Measurements from ENCODE around the gene FAM222A. TPM values are rescaled to one million over a fixed set of nuclear protein-coding genes. Genes with fewer than 3 reads are reported as not detected.

Gene FAM222A
- total RNA-seq, 1 experiment from 2014 or later, result 1.6 TPM

DNA sequence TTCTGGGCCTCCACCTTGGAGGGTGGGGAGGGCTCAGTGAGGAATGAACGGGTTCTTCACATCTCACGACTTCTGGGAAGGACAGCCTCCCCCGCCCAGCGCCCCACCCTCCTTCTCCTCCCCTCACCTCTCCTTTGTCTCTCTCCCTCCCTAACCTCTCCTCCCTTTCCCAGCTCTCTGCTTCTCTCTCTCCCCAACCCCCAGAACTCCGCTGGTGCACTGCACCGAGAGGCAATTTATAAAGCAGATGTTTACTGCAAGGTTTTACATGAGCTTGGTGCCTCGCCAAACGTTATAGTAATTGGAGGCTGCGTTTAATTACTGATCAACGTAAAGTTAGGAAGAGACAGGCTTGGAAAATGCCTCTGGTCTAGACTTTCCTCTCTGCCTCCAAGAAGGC, 42.9 kb upstream of the FAM222A start:
- no peak for TF ChIP-seq ZNF121 (CRISPR knock-in tag; IDR thresholded peaks at IDR 0.05)
- no peak for TF ChIP-seq RORB (CRISPR knock-in tag; IDR thresholded peaks at IDR 0.05)
- no peak for TF ChIP-seq MXD4 (CRISPR knock-in tag; IDR thresholded peaks at IDR 0.05; ENCODE audit: borderline replicate concordance)
- TF ChIP-seq, protein P1, sequence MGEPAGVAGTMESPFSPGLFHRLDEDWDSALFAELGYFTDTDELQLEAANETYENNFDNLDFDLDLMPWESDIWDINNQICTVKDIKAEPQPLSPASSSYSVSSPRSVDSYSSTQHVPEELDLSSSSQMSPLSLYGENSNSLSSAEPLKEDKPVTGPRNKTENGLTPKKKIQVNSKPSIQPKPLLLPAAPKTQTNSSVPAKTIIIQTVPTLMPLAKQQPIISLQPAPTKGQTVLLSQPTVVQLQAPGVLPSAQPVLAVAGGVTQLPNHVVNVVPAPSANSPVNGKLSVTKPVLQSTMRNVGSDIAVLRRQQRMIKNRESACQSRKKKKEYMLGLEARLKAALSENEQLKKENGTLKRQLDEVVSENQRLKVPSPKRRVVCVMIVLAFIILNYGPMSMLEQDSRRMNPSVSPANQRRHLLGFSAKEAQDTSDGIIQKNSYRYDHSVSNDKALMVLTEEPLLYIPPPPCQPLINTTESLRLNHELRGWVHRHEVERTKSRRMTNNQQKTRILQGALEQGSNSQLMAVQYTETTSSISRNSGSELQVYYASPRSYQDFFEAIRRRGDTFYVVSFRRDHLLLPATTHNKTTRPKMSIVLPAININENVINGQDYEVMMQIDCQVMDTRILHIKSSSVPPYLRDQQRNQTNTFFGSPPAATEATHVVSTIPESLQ (CRISPR knock-in tag; IDR thresholded peaks at IDR 0.05), result no peak
- TF ChIP-seq, protein P2, sequence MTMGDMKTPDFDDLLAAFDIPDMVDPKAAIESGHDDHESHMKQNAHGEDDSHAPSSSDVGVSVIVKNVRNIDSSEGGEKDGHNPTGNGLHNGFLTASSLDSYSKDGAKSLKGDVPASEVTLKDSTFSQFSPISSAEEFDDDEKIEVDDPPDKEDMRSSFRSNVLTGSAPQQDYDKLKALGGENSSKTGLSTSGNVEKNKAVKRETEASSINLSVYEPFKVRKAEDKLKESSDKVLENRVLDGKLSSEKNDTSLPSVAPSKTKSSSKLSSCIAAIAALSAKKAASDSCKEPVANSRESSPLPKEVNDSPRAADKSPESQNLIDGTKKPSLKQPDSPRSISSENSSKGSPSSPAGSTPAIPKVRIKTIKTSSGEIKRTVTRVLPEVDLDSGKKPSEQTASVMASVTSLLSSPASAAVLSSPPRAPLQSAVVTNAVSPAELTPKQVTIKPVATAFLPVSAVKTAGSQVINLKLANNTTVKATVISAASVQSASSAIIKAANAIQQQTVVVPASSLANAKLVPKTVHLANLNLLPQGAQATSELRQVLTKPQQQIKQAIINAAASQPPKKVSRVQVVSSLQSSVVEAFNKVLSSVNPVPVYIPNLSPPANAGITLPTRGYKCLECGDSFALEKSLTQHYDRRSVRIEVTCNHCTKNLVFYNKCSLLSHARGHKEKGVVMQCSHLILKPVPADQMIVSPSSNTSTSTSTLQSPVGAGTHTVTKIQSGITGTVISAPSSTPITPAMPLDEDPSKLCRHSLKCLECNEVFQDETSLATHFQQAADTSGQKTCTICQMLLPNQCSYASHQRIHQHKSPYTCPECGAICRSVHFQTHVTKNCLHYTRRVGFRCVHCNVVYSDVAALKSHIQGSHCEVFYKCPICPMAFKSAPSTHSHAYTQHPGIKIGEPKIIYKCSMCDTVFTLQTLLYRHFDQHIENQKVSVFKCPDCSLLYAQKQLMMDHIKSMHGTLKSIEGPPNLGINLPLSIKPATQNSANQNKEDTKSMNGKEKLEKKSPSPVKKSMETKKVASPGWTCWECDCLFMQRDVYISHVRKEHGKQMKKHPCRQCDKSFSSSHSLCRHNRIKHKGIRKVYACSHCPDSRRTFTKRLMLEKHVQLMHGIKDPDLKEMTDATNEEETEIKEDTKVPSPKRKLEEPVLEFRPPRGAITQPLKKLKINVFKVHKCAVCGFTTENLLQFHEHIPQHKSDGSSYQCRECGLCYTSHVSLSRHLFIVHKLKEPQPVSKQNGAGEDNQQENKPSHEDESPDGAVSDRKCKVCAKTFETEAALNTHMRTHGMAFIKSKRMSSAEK (CRISPR knock-in tag; IDR thresholded peaks at IDR 0.05; ENCODE audit: borderline replicate concordance), result no peak
- TF ChIP-seq, protein P3, sequence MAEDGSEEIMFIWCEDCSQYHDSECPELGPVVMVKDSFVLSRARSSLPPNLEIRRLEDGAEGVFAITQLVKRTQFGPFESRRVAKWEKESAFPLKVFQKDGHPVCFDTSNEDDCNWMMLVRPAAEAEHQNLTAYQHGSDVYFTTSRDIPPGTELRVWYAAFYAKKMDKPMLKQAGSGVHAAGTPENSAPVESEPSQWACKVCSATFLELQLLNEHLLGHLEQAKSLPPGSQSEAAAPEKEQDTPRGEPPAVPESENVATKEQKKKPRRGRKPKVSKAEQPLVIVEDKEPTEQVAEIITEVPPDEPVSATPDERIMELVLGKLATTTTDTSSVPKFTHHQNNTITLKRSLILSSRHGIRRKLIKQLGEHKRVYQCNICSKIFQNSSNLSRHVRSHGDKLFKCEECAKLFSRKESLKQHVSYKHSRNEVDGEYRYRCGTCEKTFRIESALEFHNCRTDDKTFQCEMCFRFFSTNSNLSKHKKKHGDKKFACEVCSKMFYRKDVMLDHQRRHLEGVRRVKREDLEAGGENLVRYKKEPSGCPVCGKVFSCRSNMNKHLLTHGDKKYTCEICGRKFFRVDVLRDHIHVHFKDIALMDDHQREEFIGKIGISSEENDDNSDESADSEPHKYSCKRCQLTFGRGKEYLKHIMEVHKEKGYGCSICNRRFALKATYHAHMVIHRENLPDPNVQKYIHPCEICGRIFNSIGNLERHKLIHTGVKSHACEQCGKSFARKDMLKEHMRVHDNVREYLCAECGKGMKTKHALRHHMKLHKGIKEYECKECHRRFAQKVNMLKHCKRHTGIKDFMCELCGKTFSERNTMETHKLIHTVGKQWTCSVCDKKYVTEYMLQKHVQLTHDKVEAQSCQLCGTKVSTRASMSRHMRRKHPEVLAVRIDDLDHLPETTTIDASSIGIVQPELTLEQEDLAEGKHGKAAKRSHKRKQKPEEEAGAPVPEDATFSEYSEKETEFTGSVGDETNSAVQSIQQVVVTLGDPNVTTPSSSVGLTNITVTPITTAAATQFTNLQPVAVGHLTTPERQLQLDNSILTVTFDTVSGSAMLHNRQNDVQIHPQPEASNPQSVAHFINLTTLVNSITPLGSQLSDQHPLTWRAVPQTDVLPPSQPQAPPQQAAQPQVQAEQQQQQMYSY (CRISPR knock-in tag; IDR thresholded peaks at IDR 0.05), result no peak
- no peak for TF ChIP-seq ZNF138 (CRISPR knock-in tag; conservative IDR thresholded peaks at IDR 0.05)
- TF ChIP-seq NFE2L1 (CRISPR knock-in tag; IDR thresholded peaks at IDR 0.05), result no peak
- no peak for TF ChIP-seq NR3C1 (CRISPR knock-in tag; conservative IDR thresholded peaks at IDR 0.05; ENCODE audit: low read depth)
- no peak for TF ChIP-seq ETV6 (CRISPR knock-in tag; IDR thresholded peaks at IDR 0.05)
- TF ChIP-seq, protein P4, sequence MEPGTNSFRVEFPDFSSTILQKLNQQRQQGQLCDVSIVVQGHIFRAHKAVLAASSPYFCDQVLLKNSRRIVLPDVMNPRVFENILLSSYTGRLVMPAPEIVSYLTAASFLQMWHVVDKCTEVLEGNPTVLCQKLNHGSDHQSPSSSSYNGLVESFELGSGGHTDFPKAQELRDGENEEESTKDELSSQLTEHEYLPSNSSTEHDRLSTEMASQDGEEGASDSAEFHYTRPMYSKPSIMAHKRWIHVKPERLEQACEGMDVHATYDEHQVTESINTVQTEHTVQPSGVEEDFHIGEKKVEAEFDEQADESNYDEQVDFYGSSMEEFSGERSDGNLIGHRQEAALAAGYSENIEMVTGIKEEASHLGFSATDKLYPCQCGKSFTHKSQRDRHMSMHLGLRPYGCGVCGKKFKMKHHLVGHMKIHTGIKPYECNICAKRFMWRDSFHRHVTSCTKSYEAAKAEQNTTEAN (CRISPR knock-in tag; IDR thresholded peaks at IDR 0.05), result no peak
- Mint-ChIP-seq H3K4me1 (peaks cover 7% of the 10 kb centered on the region), H3K36me3 (no peaks in the 10 kb centered on the region), H3K27me3 (ENCODE audit: low read depth) (no peaks in the 10 kb centered on the region), H3K9me3 (peaks cover 3% of the 10 kb centered on the region; the same call in 1 of the 2 replicates), H3K4me3 (no peak overlapping the region), H3K27ac (no peak overlapping the region)
- ChIA-PET CTCF (interaction anchor here (0.5 to 1.4 kb wide), 3 partner anchors 49 to 114 kb away, joined by 3 read pairs; no protein-coding TSS in a partner anchor), POLR2A (no interaction called here)
- DNase-seq (ENCODE audit: low spot score) (no peak), ATAC-seq (peak; percentile 75)

DNA sequence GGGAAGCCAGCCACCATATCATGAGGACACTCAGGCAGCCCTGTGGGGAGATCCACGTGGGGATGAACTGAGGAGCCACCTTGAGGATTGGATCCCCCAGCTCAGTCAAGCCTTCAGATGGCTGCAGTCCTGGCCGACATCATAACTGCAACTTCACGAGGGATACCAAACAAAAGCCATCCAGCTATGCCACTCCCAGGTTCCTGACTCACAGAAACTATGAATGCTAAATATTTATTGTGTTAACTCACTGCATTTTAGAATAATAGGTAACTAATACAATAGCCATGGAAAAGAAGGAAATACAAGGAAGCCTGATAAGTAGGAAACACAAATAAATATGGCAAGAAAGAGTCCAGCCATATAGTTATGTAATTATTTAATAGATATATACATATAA, 42.1 kb upstream of the FAM222A start:
- no peak overlapping the region for H3K4me3 Mint-ChIP-seq
- H3K27ac Mint-ChIP-seq, result no peak overlapping the region
- peaks cover 3% of the 10 kb centered on the region; the same call in 1 of the 2 replicates for H3K9me3 Mint-ChIP-seq
- ChIA-PET CTCF (interaction anchor here (0.5 to 1.4 kb wide), 4 partner anchors 48 to 203 kb away, joined by 3 read pairs; no protein-coding TSS in a partner anchor), POLR2A (no interaction called here)
- DNase-seq (ENCODE audit: low spot score) (no peak), ATAC-seq (no peak)
- H3K36me3 Mint-ChIP-seq, result no peaks in the 10 kb centered on the region
- peaks cover under 1% of the 10 kb centered on the region; the same call in 1 of the 2 replicates for H3K27me3 Mint-ChIP-seq (ENCODE audit: low read depth)
- peaks cover 7% of the 10 kb centered on the region for H3K4me1 Mint-ChIP-seq
- TF ChIP-seq CREM (CRISPR knock-in tag; IDR thresholded peaks at IDR 0.05) (no peak), GABPB1 (CRISPR knock-in tag; IDR thresholded peaks at IDR 0.05) (no peak), ELF4 (CRISPR knock-in tag; IDR thresholded peaks at IDR 0.05; ENCODE audit: low read depth) (no peak), ZNF423 (CRISPR knock-in tag; IDR thresholded peaks at IDR 0.05) (no peak), TEAD4 (CRISPR knock-in tag; IDR thresholded peaks at IDR 0.05) (no peak)
- TF ChIP-seq, protein P2 (CRISPR knock-in tag; IDR thresholded peaks at IDR 0.05; ENCODE audit: borderline replicate concordance), result no peak
- TF ChIP-seq, protein P1 (CRISPR knock-in tag; IDR thresholded peaks at IDR 0.05), result no peak

Data from WTC11 (cell line).